GM19035 (cell line): Measurements from ENCODE around the gene NLRP9.
"Not testable (repeated sequence)": the region's sequence is repeated elsewhere in the genome, so short reads cannot be mapped to it uniquely, and the experiment has no call there.

Experiments used
- ATAC-seq: cut with Tn5 transposase; IDR thresholded peaks from one replicate; pipeline ENCODE4 v1.9.1; 2021; ENCODE audit not compliant: unreplicated experiment

Gene NLRP9

DNA sequence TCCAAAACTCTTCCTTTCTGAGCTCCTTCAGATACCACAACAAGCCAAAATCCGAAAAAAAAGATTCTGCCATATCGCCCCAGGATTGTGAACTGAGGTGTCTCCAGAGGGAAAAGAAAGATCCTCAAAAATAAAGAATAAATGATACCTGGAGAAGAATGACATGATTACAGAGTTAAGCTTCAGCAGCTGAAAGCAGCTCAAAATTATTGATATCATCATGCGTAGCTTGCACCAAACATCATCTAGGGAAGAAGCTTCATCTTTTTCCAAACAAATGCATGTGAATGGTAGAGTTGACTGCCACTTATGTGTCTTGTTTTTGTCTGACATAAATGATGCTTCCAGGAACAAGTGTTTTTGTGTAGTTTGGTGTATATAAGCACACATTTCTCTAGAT lies at the start of gene NLRP9:
Gene NLRP9 (minus strand): TSS at position 101 of the 400 bp plus-strand sequence. CDS start 28 bp downstream, at position 73.
- no peak for ATAC-seq

DNA sequence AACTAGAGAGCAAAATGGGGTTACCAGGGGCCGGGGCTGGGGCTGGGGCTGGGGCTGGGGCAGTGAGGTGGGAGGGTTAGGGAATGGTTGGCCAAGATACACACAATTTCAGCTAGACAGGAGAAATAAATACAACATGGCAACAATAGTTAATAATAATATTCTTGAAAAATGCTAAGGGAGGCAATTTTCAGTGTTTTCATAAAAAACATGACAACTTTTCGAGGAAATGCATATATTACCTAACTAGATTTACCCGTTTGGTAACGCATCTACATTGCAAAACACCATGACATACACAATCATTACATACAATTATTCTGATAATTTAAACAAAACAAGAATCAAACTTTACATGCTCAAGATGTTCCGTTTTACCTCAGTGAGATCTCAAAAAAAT lies 42.9 kb upstream of the NLRP9 start:
- ATAC-seq, result no peak

- ATAC-seq, result no peak
These were observed 40.1 kb upstream of the NLRP9 start for GRCh38 chr19:55778331-55778730.

DNA sequence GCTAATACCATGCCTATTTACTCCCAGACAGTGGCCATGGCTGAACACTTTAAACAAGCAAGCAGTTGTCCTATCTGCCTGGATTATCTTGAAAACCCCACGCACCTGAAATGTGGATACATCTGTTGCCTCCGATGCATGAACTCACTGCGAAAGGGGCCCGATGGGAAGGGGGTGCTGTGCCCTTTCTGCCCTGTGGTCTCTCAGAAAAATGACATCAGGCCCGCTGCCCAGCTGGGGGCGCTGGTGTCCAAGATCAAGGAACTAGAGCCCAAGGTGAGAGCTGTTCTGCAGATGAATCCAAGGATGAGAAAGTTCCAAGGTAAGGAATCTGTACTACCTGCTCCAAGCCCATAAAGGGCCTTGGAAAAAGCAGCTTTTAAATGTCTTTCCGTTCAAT lies 39.3 kb upstream of the NLRP9 start:
- no peak for ATAC-seq

DNA sequence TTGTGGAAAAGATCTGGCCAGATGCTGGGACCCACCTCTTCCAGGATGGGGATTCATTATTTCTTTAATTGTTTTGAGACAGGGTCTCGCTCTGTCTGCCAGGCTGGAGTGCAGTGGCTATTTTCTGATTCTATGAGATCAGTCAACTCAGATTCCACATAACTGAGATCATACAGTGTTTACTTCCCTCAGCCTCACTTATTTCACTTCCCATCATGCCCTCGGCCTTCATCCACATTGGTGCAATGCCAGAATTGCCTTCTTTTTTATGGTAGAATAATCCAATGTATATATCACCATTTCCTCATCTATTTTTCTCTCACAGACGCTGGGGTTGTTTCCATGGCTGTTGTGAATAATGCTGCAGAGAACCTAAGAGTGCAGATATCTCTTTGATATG lies 31.4 kb upstream of the NLRP9 start:
- not testable (repeated sequence) for ATAC-seq

DNA sequence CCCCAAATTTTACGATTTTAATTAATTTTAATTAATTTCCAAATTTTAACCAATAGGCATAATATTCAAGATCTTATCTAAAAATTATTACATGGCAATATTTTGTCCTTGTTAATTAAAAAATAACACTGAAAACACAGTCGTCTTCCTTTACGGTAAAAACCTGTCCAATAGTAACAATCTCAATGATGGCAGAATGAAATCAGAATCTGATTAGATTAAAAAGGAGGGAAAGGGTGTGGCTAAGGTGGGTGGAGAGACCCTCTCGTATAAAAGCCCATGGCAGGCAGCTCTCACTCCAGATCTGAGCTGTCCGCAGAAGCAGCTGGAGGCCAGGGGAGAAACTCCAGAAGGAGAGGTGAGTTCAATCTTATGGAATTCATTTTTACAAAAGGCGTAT lies 30.6 kb upstream of the NLRP9 start, which contains the start of gene RFPL4AL1:
Gene RFPL4AL1 (plus strand): TSS at position 301 of the 400 bp plus-strand sequence. CDS start 2,687 bp downstream, outside the sequence.
- ATAC-seq, result not testable (repeated sequence)

GRCh38 chr19:55766466-55766865 lies 28.3 kb upstream of the NLRP9 start:
- no peak for ATAC-seq

DNA sequence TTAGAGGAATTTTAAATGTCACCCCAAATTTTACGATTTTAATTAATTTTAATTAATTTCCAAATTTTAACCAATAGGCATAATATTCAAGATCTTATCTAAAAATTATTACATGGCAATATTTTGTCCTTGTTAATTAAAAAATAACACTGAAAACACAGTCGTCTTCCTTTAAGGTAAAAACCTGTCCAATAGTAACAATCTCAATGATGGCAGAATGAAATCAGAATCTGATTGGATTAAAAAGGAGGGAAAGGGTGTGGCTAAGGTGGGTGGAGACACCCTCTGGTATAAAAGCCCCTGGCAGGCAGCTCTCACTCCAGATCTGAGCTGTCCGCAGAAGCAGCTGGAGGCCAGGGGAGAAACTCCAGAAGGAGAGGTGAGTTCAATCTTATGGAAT lies 20.6 kb upstream of the NLRP9 start, which contains the start of gene RFPL4A:
Gene RFPL4A (plus strand): TSS at position 301 of the 400 bp plus-strand sequence. CDS start 2,704 bp downstream, outside the sequence.
- not testable (repeated sequence) for ATAC-seq

DNA sequence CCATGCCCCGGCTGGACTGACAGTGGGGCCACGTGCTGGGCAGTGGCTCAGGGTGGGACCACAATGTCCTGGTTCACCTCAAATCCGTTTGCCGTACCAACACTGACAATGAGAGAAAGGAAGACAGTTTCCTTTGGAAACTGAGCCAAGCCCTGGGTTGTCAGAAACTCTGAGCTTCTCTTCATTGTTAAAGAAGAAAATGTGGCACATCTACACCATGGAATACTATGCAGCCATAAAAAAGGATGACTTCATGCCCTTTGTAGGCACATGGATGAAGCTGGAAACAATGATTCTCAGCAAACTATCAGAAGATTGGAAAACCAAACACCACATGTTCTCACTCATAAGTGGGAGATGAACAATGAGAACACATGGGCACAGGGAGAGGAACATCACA lies 18.6 kb upstream of the NLRP9 start:
- not testable (repeated sequence) for ATAC-seq

DNA sequence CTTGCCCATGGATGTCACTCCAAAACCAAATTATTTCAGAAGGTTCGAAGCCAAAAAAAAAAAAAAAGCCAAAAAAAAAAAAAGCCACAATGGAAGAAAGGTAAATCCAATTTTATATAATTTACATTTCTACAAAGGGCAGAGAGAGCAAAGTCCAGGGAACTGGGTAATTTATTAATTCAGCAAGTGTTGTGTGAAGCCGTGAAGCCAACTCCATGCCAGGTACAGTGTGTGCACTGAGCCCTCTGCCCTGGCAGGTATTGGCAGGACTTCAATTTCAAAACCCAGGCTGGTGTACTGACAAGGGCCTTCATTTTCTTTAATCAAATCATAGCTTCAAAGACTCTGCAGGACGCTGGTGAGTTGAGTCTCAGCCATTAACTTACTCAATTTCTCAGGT lies 15.2 kb upstream of the NLRP9 start:
- no peak for ATAC-seq

GRCh38 chr19:55750715-55751114 lies 12.5 kb upstream of the NLRP9 start:
- no peak for ATAC-seq

GRCh38 chr19:55730378-55730777 lies 7.8 kb downstream of the NLRP9 start:
- ATAC-seq, result not testable (repeated sequence)

DNA sequence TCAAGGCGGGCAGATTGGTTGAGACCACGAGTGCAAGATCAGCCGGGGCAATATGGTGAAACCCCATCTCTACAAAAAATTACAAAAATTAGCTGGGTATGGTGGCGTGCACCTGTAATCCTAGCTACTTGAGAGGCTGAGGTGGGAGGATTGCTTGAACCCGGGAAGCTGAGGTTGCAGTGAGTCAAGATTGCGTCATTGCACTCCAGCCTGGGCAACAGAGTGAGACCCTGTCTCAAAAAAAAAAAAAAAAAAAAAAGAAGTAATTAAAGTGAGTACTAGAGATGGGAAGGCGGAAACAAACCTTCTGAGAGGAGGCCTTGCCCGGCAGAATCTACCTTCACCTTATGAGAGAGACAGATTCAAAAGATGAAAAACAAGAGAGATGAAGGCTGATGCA lies 14.7 kb downstream of the NLRP9 start:
- no peak for ATAC-seq

DNA sequence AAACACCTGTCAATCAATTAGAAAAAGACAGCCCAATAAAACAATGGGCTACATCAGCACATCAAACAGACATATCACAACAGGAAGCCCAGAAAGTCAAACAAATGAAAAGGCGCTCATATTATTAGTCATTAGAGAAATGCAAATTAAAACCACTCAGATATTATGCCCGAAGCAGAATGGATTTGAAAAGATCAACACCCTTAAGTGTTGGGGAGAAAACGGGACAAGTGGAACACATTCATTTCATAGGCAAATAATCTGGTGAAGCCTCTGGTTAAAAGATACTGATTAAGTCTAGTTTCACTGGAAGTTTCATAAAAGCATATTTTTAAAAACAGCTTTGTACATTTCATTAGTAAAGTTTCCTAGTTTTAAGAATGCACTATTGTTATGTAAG lies 17.4 kb downstream of the NLRP9 start:
- ATAC-seq, result no peak

- no peak for ATAC-seq
These were observed 17.9 kb downstream of the NLRP9 start for GRCh38 chr19:55720214-55720746.

DNA sequence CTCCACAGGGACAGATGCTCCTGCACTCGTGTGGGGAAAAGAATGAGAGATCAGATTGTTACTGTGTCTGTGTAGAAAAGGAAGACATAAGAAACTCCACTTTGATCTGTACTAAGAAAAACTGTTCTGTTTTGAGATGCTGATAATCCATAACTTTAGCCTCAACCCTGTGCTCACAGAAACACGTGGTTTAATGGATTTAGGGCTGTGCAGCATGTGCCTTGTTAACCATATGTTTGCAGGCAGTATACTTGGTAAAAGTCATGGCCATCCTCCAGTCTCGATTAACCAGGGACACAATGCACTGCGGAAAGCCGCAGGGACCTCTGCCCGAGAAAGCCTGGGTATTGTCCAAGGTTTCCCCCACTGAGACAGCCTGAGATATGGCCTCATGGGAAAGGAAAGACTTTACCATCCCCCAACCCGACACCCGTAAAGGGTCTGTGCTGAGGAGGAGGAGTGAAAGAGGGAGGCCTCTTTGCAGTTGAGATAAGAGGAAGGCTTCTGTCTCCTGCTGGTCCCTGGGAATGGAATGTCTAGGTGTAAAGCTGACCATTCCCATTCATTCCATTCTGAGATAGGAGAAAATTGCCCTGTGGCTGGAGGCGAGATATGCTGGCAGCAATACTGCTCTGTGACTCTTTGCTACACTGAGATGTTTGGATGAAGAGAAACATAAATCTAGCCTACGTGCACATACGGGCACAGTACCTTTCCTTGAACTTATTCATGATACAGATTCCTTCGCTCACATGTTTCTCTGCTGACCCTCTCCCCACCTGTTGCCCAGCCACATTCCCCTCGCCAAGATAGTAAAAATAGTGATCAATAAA lies 20.1 kb downstream of the NLRP9 start:
- not testable (repeated sequence) for ATAC-seq

DNA sequence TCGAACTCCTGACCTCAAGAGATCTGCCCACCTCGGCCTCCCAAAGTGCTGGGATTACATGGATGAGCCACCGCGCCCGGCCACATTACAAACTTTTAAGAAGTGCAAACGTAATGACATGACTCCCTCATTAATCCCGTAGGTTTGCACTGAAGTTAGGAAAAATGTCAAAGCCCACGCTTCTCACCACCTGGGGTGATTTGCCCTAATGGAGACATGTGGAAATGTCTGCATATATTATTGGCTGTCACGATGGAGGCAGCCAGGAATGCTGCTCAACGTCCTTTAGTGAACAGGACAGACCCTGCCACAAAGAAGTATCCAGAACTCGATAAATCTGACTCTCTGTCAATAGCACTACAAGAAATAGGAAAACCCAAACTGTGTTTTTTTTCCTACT lies 21.0 kb downstream of the NLRP9 start:
- no peak for ATAC-seq

DNA sequence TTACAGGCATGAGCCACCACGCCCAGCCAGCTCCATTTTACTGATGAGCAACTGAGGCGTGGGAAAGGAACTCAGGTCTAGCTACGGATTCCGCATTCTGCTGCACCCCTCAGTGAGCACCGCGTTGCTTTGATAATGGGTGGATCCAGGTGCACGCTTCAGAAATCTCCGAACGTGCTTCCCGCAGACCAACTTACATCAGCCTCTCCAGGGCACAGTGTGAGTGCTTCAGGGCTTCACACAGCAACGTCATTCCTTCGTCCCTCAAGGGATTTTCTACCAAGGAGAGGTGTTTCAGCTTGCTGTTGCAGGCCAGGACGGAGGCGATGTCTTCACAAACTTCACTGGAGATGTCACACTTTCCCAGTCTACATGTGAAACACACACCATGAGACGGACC lies 21.7 kb downstream of the NLRP9 start:
- ATAC-seq, result no peak

DNA sequence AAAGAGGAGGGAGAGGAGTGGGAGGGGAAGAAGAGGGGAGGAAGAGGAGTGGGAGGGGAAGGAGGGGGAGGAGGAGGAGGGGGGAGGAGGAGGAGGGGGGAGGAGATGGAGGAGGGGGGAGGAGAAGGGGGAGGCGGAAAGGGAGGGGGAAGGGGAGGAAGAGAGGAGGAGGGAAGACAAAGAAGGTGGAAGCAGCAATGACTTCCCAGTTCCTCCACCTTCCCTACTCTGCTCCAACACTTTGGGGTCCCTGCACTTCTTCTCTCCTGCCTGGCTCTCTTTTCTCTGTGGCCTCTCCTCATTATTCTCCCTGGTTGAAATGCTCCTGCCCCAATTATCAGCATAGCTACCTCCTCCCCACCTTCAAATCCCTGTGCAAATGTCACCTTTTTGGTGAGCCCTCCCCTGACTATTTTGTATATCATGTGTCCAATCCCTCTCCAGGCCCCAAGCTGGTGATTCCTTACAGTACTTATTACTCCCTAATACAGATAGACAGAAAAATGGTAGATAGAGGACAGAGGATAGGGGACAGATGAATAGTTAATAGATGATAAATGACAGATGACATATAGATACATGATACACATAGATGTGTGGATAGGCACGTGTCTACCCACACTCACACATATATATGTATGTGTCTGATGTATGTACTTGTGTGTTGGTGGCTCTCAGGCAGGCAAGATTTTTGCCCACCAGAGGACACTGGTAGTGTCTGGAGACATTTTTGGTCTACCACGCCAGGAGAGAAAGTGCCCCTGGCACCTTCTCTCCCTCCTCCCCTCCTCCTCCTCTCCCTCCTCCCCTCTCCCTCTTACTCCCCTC lies 25.2 kb downstream of the NLRP9 start:
- ATAC-seq, result no peak

DNA sequence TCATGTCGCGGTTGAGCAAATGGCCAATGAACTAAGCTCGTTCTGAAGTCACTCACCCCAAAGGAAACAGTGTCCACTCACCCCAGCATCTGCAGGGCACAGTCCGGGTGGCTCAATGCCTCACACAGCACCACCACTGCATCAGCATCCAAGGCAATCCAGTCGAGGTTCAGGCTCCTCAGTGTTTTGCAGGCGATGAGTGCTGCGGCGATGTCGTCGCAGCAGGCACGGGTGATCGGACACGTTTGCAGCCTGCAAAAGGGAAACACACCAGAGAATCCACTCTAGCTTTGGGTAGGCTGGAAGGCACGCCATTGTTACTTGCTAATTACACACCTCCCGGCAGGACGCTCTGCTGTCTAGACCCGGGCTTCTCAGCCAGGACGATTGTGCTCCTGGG lies 26.5 kb downstream of the NLRP9 start:
- no peak for ATAC-seq

DNA sequence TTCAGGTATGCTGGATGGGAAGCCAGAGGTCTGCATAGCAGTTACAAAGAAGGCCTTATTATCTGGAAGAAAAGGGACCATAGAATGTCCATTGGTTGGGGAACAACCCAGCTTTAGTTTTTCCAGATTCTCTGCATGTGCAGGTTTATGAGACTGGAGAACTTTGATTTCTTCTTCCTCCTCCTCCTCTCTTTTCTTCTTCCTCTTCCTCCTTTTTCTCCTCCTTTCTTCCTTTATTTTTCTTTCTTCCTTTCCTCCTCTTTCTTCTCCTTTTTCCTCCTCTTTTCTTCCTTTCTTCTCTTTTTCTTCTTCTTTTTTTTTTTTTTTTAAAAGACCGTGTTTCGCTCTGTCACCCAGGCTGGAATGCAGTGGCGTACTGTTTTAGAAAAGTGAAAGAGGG lies 32.2 kb downstream of the NLRP9 start:
- ATAC-seq, result no peak
